Left lobe of liver (tissue), 2 donors: ENCODE data around the gene VPS9D1. TPM values are rescaled to one million over a fixed set of nuclear protein-coding genes. Genes with fewer than 3 reads are reported as not detected.
"Not testable (repeated sequence)": the region's sequence is repeated elsewhere in the genome, so short reads cannot be mapped to it uniquely, and the experiment has no call there.

Source experiments
- ATAC-seq: fragments of 200-7000 bp; cut with Tn5 transposase; one replicate; pipeline ENCODE4 v1.9.1; 2020; ENCODE audit warnings: mild to moderate bottlenecking, moderate library complexity
- DNase-seq: peaks from one replicate; pipeline ENCODE4 v3.0.0-alpha.2; 2020; ENCODE audit warnings: low spot score
- total RNA-seq: library from RNA; stranded (reverse); gene quantifications from one replicate; pipeline ENCODE4 v1.2.1, GENCODE V29; 2021
- donor health status: DM: no; HTN: no; CAD: no; lungs with moderate emphysema.
- donor health status: DM: no; HTN: yes; CAD: no.

The VPS9D1 gene
- total RNA-seq, 1 donor from 2014 or later, result 15.0 TPM

DNA sequence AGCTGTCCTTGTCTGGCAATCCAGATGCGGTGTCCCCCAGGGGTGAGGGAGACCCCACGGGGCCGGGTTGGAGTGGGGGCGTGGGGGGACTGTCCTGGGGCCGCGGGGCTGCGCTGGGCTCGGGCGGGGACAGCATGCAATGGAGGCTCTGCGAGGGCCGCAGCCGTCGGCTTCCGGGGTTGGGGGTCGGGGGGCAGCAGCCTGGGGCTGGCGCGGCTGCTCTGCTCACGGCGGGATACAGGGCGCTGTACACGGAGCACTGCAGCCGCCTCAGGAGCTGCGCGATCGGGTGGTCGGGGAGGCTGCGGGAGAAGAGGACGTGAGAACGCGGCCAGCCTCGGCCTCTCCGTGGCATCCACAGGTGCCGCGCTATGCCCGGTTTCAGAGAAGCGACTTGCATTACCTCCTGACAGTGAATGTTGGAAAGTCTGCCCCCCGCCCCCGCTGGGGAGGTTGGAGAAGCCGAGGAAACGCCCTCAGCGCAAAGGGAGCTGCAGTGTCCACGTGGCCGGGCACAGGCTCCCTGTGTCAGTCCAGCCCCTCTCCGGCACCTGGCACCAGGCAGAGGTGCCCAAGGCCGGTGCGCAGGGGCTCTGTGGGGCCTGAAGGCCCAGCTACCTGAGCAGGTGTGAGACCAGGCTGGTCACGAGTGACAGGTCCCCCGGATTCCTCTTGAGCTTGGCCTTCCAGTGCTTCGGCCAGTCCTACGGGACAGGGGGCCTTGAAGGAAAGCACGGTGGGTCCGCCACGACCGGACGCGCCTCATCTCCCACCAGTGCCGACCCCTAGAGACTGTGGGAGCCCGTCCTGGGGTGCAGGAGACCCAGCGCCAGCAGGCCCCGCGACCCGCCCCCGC is 9.8 kb downstream of the VPS9D1 start:
- no peak for DNase-seq

GRCh38 chr16:89709716-89710432 is 10.8 kb downstream of the VPS9D1 start:
- DNase-seq (no peak), ATAC-seq (no peak)

More for the DNA sequence above, 9.8 kb downstream of the VPS9D1 start:
- no peak for ATAC-seq

GRCh38 chr16:89709166-89709565 is 11.5 kb downstream of the VPS9D1 start:
- DNase-seq, result no peak
- ATAC-seq, result no peak

GRCh38 chr16:89708481-89708931 is 12.2 kb downstream of the VPS9D1 start:
- ATAC-seq (no peak), DNase-seq (no peak)

DNA sequence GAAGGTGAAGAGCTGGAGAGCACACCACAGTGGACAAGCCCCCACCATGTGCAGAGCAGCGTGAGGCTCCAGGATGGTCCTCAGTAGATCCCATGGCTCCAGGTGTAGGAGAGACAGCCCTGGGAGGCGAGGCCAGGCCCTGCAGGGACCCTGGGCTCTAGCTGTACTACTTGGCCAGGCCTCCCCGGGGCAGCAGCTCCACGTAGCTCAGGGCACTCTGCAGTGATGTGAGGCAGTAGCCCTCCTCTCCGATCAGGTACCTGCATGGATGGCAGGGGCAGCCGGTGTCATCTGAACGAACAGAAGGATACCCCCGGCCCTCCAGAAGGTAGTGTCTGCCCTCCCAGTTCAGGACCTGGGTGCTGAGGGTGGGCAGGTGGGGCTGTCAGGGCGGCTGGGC is 13.0 kb downstream of the VPS9D1 start:
- DNase-seq, result no peak
- no peak for ATAC-seq

- no peak for ATAC-seq
- no peak for DNase-seq
Measured at GRCh38 chr16:89706518-89707260, 14.0 kb downstream of the VPS9D1 start.

GRCh38 chr16:89705006-89705405 is 15.7 kb downstream of the VPS9D1 start:
- DNase-seq, result no peak

GRCh38 chr16:89704281-89704680 is 16.4 kb downstream of the VPS9D1 start:
- DNase-seq (no peak), ATAC-seq (no peak)

More at GRCh38 chr16:89705006-89705405, 15.7 kb downstream of the VPS9D1 start:
- ATAC-seq, result no peak

- DNase-seq, result peak; percentile 97
- peak; percentile 74 for ATAC-seq
Measured at GRCh38 chr16:89701425-89702406, 19.0 kb downstream of the VPS9D1 start, which contains the start of gene SPATA2L. Gene SPATA2L (minus strand): TSS chr16:89701705. CDS start chr16:89701232, 473 bp downstream.

GRCh38 chr16:89700649-89701424 is 19.9 kb downstream of the VPS9D1 start:
- peak; percentile 60 for ATAC-seq
- peak; percentile 82 for DNase-seq

GRCh38 chr16:89700100-89700648 is 20.5 kb downstream of the VPS9D1 start:
- peak; percentile 70 for ATAC-seq
- peak; percentile 100 for DNase-seq

DNA sequence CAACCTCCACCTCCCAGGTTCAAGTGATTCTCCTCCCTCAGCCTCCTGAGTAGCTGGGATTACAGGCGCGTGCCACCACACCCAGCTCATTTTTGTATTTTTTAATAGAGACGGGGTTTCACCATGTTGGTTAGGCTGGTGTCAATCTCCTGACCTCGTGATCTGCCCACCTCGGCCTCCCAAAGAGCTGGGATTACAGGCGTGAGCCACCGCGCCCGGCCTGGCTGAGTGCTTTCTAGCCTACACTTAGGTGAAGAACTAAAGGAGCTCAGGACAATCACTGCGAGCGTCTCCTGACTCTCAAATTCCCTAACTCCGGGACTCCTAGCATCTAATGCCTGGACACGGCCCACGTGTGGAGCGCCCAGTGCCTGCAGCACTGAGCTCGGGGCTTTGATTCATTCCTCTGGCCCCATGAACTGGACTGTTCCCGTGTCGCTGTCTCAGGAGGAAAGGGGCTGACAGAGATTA is 21.0 kb downstream of the VPS9D1 start:
- DNase-seq, ATAC-seq: not testable (repeated sequence)

- DNase-seq, ATAC-seq: not testable (repeated sequence)
Measured at GRCh38 chr16:89698717-89699116, 22.0 kb downstream of the VPS9D1 start.

DNA sequence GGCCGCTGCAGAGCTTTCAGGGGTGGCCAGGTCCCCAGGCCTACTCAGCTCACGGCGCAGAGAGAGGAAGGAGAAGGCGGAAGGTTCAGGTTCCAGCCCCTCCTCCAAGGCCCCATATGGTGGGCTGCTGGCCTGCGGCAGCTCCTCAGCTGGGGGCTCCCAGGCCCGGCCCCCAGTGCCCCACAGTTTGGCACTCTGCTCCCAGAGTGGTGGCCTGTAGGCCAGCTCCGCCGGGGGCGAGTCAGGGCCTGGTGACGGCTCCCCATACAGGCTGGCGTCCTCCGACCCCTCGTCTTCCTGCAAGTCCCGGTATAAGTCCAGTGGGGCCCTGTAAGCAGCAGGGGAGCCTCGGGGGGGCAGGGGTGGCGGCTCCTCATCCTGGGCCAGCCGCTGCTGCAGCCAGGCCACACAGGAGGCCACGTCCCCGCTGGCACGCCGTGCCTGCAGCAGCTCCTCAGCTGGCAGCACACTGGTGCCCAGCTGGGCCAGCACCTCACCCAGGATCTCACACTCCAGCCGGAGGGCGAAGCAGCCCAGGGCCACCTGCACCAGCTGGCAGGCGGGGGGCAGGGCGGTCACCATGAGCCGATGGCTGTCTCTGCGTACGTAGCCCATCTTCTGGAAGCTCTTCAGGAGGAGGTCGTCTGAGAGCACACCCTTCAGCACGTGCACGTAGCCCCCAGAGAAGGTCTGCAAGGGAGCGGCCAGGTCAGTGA is 22.9 kb downstream of the VPS9D1 start:
- DNase-seq (no peak), ATAC-seq (no peak)

DNA sequence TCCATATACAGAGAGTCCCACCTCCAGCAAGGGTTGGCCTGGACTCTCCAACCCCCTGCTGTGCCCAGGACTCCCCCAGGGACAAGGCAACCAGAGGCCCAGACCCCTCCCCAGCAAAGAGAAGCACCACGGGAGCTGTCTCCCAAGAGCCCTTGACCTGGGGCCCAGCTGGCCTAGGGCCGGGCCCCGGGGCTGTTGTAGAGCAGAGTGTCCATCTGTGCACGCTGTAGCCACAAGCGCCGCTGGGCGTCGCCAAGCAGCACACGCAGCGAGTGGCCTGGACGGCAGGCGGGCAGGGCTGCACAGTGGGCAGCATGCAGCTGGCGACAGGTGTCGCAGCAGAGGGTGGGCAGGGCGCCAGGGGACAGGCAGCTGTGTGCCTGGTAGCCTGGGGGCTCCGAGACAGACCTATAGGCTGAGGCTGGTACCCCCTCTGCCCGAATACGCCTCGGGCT is 23.5 kb downstream of the VPS9D1 start:
- ATAC-seq (no peak), DNase-seq (peak; percentile 54)

DNA sequence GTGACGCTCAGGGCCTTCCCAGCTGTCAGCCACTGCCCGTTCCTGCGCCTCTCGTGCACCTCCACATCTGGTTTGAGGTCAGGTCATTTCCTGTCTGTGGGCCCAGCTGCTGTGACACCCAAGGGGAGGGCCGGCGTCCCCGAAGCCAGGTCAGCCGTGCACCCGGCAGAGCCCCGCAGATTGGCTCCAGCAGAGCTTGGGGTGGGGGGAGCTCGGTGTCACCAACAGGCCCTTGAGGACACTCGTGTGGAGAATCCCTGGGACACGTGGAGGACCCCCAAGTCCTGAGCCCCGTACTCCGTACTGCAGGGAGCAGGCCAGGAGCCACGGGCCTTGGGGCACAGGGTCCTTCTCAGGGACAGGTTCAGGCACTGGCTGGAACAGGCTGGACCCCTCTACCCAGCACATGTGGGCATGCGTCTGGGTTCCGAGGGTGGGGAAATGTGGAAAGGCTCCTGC is 24.0 kb downstream of the VPS9D1 start:
- peak; percentile 49 for DNase-seq
- no peak for ATAC-seq

DNA sequence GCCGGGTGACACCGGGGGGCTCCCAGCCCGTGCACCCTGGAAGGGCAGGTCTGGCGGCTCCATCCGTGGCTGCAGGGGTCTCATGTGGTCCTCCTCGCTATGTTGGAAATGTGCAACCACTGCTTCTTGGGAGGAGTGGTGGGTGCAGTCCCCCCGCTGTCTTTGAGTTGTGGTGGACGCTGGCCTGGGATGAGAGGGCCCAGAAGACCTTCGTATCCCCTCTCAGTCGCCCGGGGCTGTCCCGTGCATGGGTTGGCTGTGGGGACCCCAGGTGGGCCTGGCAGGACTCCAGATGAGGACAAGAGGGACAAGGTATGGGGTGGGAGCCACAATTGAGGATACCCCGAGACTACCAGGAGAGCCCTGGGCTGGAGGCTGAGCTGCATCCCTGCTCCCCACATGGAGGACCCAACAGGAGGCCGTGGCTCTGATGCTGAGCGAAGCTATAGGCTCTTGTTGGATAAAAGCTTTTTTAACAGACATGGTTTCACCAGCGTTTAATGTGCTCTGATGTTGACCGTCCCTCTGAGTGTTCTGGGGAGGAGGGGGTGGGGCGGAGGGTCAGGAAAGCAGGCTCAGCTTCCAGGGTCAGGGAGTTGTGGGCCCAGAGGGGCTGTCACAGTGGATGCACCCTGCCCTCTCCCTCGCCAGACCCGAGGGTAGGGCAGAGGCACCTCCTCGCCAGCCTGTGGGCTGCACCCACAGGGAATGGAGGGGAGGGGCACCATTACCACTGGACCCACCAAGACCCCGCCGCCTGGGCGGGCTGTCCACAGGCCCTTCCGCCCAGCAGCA is 24.6 kb downstream of the VPS9D1 start:
- DNase-seq (peak; percentile 49), ATAC-seq (no peak)
